Measurements from ENCODE around the gene KCNIP4.

Gene KCNIP4

DNA sequence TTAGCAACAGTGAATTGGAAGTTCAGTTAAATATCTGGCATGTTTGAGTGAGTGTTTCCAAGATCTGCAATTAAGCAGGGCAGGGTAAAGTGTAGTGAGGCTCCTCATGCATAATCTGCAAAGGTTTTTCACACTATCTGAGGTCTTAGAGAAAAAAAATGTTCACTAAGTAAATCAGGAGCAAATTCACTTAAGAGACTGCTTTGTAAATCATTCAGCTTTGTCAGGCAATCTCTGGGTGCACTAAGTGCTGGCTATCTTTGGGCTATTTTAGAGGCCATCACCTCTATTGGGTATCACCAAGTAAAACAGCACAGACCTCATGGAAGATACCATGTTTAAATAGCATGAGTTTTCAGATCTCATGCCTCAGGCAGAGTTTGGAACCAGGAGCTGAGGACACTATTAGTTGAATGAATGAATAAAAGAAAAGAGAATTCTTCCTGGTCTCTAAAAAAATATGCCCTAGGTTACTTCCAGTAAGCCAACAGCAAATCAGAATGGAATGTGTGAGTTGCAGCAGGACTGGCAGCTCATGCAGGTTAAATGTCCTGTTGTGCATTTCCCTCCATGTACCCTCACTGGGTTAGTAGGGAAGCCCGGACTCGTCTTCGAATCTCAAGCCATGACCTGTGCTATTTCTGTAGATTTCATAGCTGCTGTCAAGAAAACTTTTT lies 195.3 kb downstream of the KCNIP4 start:
- no peak for DNase-seq

DNA sequence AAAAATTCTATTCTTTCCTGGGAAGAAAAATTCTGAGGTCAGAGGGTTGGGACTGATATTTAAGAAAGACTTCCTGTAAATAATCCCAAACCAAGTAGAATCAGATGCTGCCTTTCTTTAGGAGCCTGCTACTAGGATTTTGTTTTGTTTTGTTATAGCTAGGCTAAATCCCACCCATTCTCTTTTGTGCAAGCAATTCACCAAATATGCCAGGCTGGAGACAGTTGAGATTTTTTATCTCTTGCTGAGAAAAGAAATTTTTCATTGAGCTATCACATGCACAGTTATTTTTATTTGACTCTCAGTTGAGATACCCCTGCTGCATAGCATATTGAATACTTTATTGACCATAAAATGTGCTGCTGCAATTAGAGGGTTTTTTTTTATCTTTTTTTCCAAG lies 196.0 kb downstream of the KCNIP4 start:
- DNase-seq = no peak

DNA sequence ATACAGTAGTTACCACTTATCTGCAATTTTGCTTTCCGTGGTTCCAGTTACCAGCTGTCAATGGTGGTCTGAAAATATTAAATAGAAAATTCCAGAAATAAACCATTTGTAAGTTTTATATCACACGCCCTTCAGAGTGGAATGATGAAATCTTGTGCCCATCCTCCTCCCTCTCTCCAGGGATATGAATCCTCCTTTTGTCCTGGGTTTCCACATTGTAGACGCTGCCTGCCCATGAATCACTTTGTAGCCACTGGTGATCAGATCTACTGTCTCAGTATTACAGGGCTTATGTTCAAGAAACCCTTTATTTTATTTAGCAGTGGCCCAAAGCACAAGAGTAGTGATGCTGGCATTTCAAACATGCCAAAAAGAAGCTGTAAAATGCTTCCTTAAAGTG lies 198.6 kb downstream of the KCNIP4 start:
- DNase-seq = no peak

DNA sequence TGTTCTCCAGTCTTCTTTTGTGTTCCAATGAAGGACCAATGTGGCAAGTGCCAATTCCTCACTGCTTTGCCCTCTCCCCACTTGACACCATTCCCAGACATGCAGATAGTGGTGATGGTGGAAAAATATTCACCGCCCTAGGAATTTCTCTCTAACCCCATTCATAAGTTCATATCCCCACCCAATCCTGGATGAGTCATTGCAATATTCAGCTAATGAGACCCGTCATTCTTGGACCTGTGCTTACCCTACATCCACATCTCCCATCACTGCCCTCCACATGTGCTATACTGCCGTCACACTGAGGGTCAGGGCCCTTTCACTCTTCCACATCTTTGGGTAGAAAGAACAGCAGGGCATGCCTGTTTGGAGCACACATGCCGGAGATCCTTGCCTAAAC lies 199.2 kb downstream of the KCNIP4 start:
- DNase-seq = no peak

DNA sequence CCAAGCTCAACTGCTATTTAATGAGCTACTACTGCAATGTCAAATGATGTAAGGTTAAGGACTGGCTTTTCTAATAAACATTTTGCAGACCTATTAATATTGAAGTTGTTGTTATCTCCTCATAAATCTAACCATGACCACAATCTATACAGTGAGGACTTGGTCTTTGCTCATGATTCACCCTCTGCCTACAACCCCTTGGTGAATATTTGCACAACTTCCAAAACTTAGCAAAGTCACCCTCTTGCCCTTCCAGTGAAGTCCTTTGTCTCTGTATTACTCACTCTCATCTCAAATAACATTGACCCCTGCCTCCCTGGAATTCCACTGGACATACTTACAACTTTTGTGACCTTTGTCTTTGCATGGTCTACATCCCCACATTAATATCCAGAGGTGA lies 204.5 kb downstream of the KCNIP4 start:
- no peak for DNase-seq

DNA sequence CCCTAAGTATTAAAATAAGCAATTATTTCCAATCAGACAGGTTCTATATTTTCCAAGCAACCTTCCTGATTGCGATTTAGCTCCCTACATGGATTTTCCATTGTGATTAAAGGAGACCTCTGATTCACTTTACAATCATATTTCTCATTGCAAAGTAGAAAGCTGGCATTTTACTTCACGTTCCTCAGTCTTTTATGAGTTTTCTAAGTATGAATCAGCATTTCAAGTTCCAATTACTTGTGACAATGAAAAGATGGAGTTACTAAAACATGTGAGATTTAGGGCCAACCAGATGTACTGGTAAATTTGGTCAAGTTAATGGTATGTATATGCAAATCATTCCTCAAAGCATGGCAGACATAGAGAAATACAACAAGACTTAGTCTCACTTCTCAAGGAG lies 206.2 kb downstream of the KCNIP4 start:
- no peak for DNase-seq

DNA sequence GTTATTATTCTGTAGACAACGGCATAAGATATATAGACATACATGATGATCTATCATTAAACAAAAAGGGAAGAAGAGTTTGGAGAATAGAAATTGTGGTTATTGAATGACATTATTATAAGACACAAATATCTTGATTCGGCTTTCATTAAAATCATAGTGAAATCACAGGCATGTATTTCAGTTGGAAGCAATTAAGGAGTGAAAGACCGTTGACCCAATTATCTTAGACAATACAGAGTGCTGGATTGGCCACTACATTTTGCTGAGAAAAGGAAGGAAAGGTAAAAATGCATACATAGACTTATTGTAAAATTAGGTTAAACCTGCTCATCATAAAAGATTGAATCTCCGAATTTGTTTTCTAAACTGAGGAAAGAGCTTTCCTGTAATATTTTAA lies 209.8 kb downstream of the KCNIP4 start:
- DNase-seq = no peak

DNA sequence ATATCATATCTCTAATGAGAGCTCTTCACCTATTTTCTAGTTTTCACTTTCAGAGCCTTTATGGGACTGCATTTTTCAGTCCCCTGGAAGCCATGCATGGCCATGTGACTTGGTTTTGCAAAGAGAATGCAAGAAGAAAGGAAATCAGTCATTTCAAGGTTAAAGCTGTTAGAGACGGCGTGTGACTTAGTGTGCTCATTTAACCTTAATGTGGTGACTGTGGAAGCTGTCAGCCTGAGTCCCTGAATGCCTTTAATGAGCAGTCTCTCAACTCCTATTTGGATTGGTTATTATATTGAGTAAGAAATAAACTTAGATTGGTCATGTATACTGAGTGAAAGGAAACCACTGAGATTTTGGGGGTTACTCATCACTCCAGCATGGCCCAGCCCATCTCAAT lies 212.7 kb downstream of the KCNIP4 start:
- DNase-seq = no peak

DNA sequence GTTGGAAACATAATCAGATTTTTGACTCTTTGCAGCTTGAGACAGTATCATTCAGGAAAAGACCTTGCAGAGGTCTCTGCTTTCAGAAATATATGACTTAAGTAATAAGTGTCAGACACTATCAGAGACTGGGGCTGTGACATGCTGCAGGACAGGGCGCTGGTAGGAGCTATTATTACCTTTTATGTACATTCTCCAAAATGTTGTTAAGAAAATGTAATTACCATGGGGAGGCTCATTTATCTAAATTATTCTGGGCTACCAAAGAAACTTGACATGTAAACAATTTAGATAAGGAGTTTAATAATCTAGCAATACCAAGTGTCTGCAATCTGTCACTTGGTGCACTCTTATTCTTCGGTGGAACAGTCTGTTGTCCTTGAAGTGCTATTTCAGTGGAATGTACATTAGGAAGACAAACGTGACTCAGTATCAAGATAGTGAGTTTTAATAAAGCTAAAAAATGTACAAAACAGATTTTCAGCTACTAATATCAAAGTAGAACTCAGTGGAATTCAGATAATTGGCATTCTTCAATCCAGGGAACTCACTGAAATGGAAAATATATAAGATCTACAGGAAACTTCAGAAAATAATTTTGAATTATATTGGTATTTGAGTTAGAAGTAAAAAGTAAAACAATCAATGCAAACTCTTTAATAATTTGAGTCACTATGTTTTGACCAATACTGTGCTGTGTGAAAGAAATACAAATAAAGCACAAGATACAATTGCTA lies 214.5 kb downstream of the KCNIP4 start:
- no peak for DNase-seq

DNA sequence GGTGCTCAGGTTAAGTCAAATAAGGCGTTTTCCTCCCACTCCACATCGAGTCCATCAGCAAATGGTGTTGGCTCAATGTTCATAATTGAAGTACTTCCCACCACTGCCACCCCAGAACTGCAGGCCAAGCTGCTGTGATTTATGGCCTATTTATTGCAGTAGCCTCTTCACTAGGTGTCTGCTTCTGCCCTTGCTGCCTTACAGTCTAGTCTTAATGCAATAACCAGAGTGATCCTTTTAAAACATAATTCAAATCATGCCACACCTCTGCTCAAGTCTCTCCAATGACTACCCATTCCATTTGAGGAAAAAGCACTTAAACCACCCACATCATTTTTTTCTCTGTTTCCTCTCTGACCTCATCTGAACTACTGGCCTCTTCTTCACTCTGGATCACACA lies 220.3 kb downstream of the KCNIP4 start:
- no peak for DNase-seq

DNA sequence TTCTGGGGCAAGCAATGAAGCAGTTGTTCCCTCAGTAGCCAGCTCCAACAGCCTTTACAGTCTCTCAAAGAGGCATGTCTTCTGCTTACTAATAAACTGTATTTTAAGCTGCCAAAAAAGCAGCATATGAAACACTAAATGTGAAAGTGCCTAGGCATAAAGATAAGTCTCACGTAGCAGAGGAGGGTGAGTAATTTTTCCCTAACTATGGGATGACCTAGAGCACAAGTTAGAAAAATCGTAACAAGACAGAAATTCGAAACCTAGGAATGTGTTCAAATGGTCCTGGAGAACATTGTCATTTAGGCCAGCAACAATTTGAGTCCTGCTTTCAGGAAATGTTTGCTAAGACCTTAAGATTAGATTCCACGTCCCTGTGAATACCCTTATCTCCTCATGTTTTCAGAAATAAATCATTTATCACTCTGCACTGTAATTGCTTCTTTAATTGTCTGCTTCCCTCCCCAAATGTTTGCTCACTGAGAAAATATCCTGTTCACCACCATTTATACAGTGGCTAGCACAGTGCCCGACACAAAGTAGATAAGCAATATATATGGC lies 222.2 kb downstream of the KCNIP4 start:
- DNase-seq = no peak

DNA sequence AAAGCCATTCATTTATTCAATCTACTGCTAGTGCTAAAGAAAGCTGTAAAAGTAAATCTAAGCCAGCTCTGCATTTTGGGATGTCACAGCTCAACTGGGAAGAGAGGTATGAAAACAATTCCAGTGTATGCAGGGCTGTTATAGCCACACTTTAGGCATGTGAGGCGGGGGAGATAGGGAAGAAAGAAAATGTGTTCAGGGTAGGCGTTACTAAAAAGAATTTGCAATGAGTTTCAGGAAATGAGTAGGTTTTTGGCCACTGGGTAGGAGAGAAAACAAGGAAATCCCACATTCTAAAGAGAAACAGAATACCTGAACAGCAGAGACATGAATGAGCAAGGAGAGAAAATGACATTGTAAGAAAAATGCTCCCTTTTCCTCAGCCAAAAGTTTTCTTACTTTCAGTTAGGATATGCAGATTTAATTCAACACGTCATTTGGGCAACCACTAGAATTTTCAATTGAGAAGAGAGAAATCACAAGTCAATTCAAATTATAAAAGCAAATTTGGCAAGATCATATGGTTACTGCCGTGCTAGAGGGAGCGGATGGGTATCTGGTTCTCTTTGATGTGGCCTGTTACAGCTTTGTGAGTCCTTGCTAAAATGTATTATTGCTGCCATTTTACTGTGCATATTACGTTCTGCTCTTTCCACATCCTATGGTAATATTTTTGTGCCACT lies 226.3 kb downstream of the KCNIP4 start:
- no peak for DNase-seq

DNA sequence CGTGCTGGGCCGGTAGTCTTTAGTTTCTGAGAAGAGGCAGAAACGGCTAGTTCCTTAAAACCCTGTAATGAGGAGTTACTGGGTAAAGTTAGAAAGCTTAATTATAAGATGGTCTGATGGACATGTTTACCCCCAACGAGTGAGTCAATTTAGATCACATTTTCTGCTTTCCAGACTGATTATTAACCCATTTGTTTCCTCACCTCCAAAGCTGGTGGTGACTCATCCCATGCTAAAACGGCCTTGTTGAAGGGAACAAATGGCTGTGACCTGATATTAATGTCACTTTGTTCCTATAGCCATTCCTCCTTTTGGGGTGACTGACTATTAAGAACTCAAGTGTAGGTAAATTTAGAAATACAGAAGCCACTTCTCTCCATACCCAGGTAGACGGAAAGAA lies 232.0 kb downstream of the KCNIP4 start:
- no peak for DNase-seq

DNA sequence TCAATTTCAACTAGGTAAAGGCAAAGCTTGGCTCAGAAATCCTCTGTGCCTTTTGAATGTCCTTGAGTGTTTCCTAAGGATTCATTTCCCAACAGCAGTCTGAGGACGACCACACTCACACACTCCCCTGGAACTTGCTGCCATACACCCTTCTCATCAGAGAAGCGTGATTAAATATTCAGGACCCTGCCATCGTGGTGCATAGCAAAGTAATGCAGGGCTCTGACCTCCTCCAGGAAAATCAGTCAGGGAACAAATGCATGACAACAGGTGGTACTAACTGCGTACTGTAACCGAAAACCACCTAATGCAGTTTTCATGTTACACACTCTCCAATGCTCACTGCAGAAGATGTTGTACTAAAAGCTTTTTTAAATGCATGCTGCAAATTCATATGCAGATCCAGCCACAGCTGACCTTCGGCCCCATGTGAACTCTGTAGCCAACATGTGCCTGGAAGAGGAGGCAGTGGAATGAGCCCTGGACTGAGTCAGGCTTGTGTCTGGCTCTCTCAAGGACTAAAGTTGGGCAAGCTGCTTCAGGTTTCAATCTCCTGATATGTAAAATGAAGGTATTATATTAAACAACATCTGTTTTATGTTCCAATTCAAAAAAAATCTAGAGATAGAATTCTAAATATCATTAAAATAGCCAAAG lies 238.3 kb downstream of the KCNIP4 start:
- DNase-seq = no peak

DNA sequence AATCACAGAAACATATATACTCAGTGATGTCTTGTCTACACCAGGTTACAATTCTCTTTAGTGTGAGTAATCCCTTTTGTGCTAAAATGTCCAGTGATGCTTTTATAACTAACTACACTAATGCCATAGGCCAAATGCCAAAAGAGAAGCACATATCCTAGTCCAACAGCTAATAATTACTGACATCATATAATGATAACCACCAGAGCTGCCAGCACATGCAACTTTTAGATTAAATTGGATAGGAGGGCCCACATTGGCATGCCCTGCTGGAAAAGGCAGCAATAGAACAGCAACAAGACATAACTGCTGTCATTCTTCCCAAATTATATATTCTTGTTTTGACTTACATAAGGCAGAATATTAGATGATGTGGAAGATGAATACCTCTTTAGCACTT lies 238.8 kb downstream of the KCNIP4 start:
- no peak for DNase-seq

DNA sequence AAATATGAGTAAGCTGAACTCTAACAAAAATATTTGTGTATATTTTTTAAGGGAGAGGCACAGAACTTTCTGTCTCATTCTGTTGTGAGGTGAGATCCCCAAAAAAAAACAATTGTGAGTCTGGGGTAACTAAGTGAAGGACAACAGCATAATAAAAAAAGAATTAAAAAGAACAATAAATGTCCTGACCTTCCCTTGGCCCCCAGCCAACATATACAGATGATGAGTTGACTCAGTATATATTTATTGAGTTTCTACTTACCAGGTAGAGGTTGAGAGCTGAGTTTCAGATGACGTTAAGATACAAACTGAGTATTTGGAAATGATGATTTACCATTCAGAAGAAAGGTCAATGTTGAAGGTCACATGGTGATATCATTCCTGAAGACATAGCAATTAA lies 239.5 kb downstream of the KCNIP4 start:
- no peak for DNase-seq

DNA sequence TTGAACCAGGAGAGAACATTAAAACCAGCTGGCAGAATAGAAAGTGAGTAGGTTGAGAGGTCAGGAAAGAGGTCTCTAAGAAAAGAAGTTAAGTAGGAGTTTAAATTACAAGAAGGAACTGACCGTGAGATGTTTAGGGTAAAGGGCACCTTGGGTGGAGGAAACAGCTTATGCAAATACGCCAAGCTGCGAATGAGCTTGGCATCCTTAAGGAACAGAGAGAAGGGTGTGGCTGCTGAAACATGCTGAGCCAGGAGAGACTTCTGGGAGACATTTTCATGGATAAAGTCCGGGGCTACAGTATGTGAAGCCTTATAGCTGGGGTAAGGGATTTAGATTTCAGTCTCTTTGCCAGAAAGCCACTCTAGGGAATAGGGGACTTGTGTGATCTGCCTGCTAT lies 249.1 kb downstream of the KCNIP4 start:
- no peak for DNase-seq

DNA sequence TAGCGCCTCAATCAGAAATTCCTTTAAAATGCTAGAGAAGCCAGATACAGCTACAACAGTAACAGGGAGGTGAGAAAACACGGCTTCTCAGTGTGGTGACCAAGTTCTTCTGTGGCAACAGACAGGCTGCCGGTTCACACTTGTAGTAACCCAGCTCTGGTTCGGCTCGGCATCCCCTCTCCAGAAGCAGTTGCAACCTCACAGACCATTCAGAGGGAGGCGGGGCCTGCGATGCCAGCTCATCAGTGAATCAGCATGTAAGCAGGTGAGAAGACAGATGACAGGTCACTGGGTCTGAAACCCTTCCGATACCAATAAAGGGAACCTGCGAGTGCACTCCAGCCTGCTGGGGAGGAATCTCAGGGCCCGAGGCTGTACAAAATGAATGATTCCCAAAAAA lies 251.0 kb downstream of the KCNIP4 start:
- peak in 1 of 2 donors; percentile 1 for DNase-seq

DNA sequence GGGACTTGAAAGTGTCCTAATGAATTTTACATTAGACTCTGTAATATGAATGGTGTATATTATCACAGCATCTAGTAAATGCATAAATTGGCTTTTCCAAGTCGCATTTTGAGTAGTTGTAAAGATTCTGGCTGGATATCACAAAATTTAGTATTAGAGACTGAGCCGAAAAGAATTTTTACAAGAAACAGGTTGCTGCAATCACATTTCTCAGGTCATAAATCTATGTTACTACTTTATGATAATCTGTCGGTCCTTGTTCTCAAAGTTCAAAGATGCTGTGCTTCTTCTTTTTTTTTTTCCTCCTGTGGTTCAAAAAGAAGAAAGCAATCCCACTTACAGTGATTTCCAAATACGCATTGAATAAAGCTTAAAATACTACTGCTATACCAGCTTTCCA lies 253.4 kb downstream of the KCNIP4 start:
- DNase-seq = no peak

DNA sequence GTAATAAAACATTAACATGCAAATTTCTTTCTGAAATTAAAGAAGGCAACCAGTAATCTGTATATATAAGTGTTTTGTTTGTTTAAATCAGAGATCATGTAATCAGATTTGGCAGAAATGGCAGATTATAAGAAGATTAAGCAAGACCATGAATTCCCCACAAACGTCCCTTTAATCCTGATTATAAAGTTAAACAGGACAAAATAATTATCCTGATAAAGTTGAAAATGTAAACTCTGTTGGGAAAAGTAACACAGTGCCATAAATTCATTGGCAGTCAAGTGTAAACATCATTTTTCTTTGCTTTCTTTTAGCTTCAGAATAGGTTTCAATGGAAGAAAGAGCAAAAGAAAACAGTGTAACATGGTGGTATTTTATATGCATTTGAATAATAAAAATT lies 256.3 kb downstream of the KCNIP4 start:
- no peak for DNase-seq

DNA sequence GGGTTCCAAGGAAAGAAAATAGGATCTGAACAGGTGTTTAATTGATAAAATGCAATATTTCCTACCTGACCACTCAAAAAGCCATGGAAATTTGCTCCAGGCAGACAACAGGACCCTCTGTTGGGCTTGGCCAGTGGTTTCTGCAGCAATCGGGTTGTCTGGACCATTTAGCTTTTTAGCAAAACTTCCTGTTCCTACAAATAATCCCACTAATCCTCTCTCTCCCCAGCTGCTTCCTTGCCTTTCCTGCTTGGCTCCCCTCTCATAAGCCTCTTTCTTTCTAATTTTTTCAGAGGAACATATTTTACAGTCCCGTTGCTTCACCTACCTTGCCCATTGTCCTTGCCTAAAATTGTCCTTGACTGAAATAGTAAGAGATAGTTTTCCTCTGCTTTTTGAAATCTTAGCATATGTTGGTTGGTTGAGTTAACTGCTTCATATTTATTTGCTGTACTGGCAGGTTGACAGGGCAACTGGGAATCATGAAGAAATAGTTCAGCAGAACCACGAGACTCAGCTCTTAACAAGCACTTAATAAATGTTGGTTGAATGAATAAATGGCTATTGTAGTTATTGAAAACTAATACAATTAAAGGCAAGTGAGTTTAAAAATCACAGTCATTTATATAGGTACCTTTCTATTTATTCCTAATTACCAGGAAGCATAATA lies 259.8 kb downstream of the KCNIP4 start:
- DNase-seq = no peak

DNA sequence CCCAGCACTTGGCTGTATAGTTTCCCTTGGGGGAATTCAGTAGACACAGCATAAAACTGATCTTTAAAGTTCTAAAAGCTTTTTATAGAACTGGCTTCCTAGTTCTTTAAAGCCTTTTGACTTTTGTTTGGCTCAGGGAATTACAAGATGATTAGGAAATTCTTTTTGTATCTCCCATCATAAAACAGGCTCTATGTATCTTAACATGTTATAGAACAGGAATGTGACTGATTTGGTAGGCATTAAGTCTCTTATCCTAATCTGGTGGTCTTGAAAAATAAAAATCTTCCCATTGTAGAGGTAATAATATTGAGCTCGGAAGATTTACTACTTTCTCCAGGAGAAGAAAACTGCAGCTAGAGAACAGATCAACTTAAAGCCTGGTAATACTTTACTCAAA lies 262.7 kb downstream of the KCNIP4 start:
- no peak for DNase-seq

Data from stimulated activated CD4-positive, alpha-beta T cell treated with anti-CD3 and anti-CD28 coated beads, Interleukin-2, amount 100 ng/mL, for 24 hours (primary cell).